ENCODE measurements around the gene SDCCAG8. TPM values are rescaled to one million over a fixed set of nuclear protein-coding genes. Genes with fewer than 3 reads are reported as not detected.

SDCCAG8 gene
- total RNA-seq, 1 experiment from 2014 or later = 194 TPM

DNA sequence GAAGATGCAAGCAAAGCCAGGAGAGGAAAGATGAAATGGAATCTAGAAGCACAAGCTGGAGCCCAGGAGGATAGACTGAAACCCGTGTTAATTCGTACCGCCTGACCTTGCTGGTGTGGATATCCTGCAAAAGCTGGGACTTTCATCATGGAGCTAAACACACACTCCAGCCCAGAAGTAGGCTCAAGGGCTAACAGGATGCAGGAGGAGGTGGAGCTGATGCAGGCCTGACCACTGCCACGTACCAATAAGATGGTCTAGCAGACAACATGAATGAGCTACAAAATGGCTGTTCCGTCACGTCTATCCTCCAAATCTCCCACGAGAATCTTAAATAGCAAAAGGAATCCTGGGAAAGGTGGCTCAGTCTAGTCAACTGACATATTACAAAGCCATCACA lies 270.3 kb downstream of the SDCCAG8 start:
- Histone ChIP-seq H3K9me3 (ENCODE audit: low read length) (no peaks in the 10 kb centered on the region), H3K79me2 (ENCODE audit: low read length) (no peaks in the 10 kb centered on the region), H3F3A (ENCODE audit: low read length, unreplicated experiment) (no peaks in the 10 kb centered on the region), H3K9me2 (replicated peaks; ENCODE audit: low read length) (no peaks in the 10 kb centered on the region), H3K9ac (ENCODE audit: low read length) (no peak overlapping the region), H3K4me1 (ENCODE audit: insufficient read depth, low read length) (peaks cover 11% of the 10 kb centered on the region), H3K4me3 (ENCODE audit: low read length) (no peak overlapping the region), H3K27ac (ENCODE audit: low read length) (no peak overlapping the region), H4K20me1 (ENCODE audit: low read length) (no peaks in the 10 kb centered on the region), H3K4me2 (ENCODE audit: low read length) (no peak overlapping the region), H2AFZ (ENCODE audit: low read length) (no peak overlapping the region), H3K36me3 (ENCODE audit: low read depth, low read length) (no peaks in the 10 kb centered on the region), H3K27me3 (ENCODE audit: low read length) (no peaks in the 10 kb centered on the region)
- intact Hi-C loops (cut with micrococcal nuclease) = no loop called here
- TF ChIP-seq EZH2 (IDR thresholded peaks at IDR 0.05; ENCODE audit: low read length, unreplicated experiment) = no peak
- TF ChIP-seq, protein P1, sequence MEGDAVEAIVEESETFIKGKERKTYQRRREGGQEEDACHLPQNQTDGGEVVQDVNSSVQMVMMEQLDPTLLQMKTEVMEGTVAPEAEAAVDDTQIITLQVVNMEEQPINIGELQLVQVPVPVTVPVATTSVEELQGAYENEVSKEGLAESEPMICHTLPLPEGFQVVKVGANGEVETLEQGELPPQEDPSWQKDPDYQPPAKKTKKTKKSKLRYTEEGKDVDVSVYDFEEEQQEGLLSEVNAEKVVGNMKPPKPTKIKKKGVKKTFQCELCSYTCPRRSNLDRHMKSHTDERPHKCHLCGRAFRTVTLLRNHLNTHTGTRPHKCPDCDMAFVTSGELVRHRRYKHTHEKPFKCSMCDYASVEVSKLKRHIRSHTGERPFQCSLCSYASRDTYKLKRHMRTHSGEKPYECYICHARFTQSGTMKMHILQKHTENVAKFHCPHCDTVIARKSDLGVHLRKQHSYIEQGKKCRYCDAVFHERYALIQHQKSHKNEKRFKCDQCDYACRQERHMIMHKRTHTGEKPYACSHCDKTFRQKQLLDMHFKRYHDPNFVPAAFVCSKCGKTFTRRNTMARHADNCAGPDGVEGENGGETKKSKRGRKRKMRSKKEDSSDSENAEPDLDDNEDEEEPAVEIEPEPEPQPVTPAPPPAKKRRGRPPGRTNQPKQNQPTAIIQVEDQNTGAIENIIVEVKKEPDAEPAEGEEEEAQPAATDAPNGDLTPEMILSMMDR (conservative IDR thresholded peaks at IDR 0.05; ENCODE audit: low read depth, low read length) = no peak
- no peak for TF ChIP-seq EZH2phosphoT487 (IDR thresholded peaks at IDR 0.05; ENCODE audit: borderline replicate concordance, low read length)
- BruUV-seq (replicated peaks) = no TSS peak
- ChIA-PET CTCF (interaction anchor here (1.4 kb wide), 1 partner anchor 182 kb away, joined by 16 read pairs; no protein-coding TSS in a partner anchor), POLR2A (ENCODE audit: unreplicated experiment) (no interaction called here)
- DNase-seq (no peak), ATAC-seq (no peak)

DNA sequence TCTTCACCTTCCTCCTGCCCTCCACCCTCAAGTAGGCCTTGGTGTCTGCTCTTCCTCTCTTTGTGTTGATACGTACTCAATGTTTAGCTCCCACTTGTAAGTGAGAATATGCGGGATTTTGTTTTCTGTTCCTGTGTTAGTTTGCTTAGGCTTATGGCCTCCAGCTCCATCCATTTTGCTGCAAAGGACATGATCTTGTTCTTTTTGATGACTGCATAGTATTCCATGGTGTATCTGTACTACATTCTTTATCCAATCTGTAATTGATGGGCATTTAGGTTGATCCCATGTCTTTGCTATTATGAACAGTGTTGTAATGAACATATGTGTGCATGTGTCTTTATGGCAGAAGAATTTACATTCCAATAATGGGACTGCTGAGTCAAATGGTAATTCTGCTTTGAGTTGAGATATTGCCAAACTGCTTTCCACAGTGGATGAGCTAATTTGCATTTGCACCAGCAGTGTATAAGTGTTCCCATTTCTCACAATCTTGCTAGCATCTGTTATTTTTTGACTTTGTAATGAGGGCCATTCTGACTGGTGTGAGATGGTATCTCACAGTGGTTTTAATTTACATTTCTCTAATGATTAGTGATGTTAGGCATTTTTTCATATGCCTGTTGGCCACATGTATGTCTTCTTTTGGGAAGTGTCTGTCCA lies 272.7 kb downstream of the SDCCAG8 start:
- no peak for ATAC-seq
- CTCF ChIA-PET = interaction anchor here (0.6 kb wide), 1 partner anchor 1625 kb away, joined by 3 read pairs; no protein-coding TSS in a partner anchor

More for the DNA sequence above, 272.7 kb downstream of the SDCCAG8 start:
- Histone ChIP-seq H2AFZ (ENCODE audit: low read length) (no peak overlapping the region), H3K9me3 (ENCODE audit: low read length) (no peaks in the 10 kb centered on the region), H3K4me2 (ENCODE audit: low read length) (no peak overlapping the region), H3K27me3 (ENCODE audit: low read length) (no peaks in the 10 kb centered on the region), H3K79me2 (ENCODE audit: low read length) (no peaks in the 10 kb centered on the region), H3K9me2 (replicated peaks; ENCODE audit: low read length) (no peaks in the 10 kb centered on the region), H3K4me1 (ENCODE audit: insufficient read depth, low read length) (peaks cover 11% of the 10 kb centered on the region), H3K4me3 (ENCODE audit: low read length) (no peak overlapping the region), H4K20me1 (ENCODE audit: low read length) (no peaks in the 10 kb centered on the region), H3K9ac (ENCODE audit: low read length) (no peak overlapping the region), H3K27ac (ENCODE audit: low read length) (no peak overlapping the region), H3F3A (ENCODE audit: low read length, unreplicated experiment) (no peaks in the 10 kb centered on the region), H3K36me3 (ENCODE audit: low read depth, low read length) (no peaks in the 10 kb centered on the region)
- no TSS peak for BruUV-seq (replicated peaks)
- intact Hi-C loops (cut with micrococcal nuclease) = no loop called here
- no peak for DNase-seq
- POLR2A ChIA-PET (ENCODE audit: unreplicated experiment) = interaction anchor here (0.6 kb wide), 1 partner anchor 223 kb away, joined by 3 read pairs; no protein-coding TSS in a partner anchor
- TF ChIP-seq EZH2 (IDR thresholded peaks at IDR 0.05; ENCODE audit: low read length, unreplicated experiment) = no peak
- TF ChIP-seq, protein P1 (conservative IDR thresholded peaks at IDR 0.05; ENCODE audit: low read depth, low read length) = no peak
- no peak for TF ChIP-seq EZH2phosphoT487 (IDR thresholded peaks at IDR 0.05; ENCODE audit: borderline replicate concordance, low read length)
